Lower leg skin (tissue), 4 donors: ENCODE measurements around the gene MSN. TPM values are rescaled to one million over a fixed set of nuclear protein-coding genes. Genes with fewer than 3 reads are reported as not detected.

ENCODE experiments used
- DNase-seq, 2 donors: peaks; one replicate each; pipeline ENCODE4 v3.0.0-alpha.2; 2019; ENCODE audit warnings: low spot score in 2 of 2
- H3K4me3 ChIP-seq: fragments of 200-600 bp; sonication (generic); 2 replicates; pipeline ENCODE4 v1.5.1; 2017; ENCODE audit warnings: mild to moderate bottlenecking, low read depth; ENCODE audit not compliant: poor library complexity, severe bottlenecking
- CTCF ChIP-seq, 3 donors: fragments of 450-650 bp; IDR thresholded peaks; one replicate each; pipeline ENCODE4 v1.5.1; 2016; ENCODE audit warnings: antibody characterized with exemption in 3 of 3, mild to moderate bottlenecking in 3 of 3, moderate library complexity in 2 of 3
- POLR2A ChIP-seq, 2 donors: fragments of 450-650 bp; IDR thresholded peaks; one replicate each; pipeline ENCODE4 v1.6.1; 2016 to 2017; ENCODE audit warnings: antibody characterized with exemption in 2 of 2, mild to moderate bottlenecking in 1 of 2, moderate library complexity in 1 of 2
- WGBS, 2 donors: methylation state at CpG; one replicate each; pipeline ENCODE4 v1.1.5; 2018; 5-methylcytosine and 5-hydroxymethylcytosine counted together
- intact Hi-C: fragments of 100-400 bp; cut with DNase I; formaldehyde crosslinking; loops from one replicate; pipeline ENCODE4 v1.15.0; 2023; ENCODE audit warnings: low total_unique reads
- total RNA-seq, 4 donors: library from RNA; depleted of rRNA; stranded (reverse); fragments of >200 nt; gene quantifications; one replicate each; pipeline ENCODE4 v1.1.0, GENCODE V29; 2016

Gene MSN
- total RNA-seq, 4 donors from 2014 or later = 108 to 180 (median 120) TPM

GRCh38 chrX:65668377-65669310, 1.2 kb downstream of the MSN start:
- peak overlapping the region; percentile 83 for H3K4me3 ChIP-seq
- peak; percentile 53 to 93 for DNase-seq
- intact Hi-C loops = no loop called here
- TF ChIP-seq POLR2A (IDR thresholded peaks at IDR 0.05) (no peak), CTCF (IDR thresholded peaks at IDR 0.05) (no peak)
- 2 to 20% methylated on average over 10 to 13 of the region's 13 CpGs for WGBS, 2 donors

- WGBS, 2 donors = 51 to 54% methylated on average over 3 of the region's 3 CpGs
- TF ChIP-seq POLR2A (IDR thresholded peaks at IDR 0.05) (no peak), CTCF (IDR thresholded peaks at IDR 0.05) (no peak)
- no peak overlapping the region for H3K4me3 ChIP-seq
- no peak for DNase-seq
- intact Hi-C loops = no loop called here
Observed at GRCh38 chrX:65671286-65671685, 3.8 kb downstream of the MSN start.

GRCh38 chrX:65671966-65672365, 4.5 kb downstream of the MSN start:
- TF ChIP-seq POLR2A (IDR thresholded peaks at IDR 0.05) (no peak), CTCF (IDR thresholded peaks at IDR 0.05) (no peak)
- H3K4me3 ChIP-seq = no peak overlapping the region
- intact Hi-C loops = no loop called here
- 11 to 18% methylated on average over 1 of the region's 1 CpG for WGBS, 2 donors
- no peak for DNase-seq

GRCh38 chrX:65673857-65674203, 6.4 kb downstream of the MSN start:
- intact Hi-C loops = no loop called here
- H3K4me3 ChIP-seq = no peak overlapping the region
- DNase-seq = no peak
- no peak for TF ChIP-seq CTCF (IDR thresholded peaks at IDR 0.05)
- TF ChIP-seq POLR2A (IDR thresholded peaks at IDR 0.05) = no peak
- 49 to 76% methylated on average over 2 of the region's 2 CpGs for WGBS, 2 donors

- TF ChIP-seq CTCF (IDR thresholded peaks at IDR 0.05) = no peak
- no peak for TF ChIP-seq POLR2A (IDR thresholded peaks at IDR 0.05)
- H3K4me3 ChIP-seq = no peak overlapping the region
- intact Hi-C loops = no loop called here
- WGBS, 2 donors = 21 to 44% methylated on average over 6 of the region's 6 CpGs
- no peak for DNase-seq
Observed at GRCh38 chrX:65674204-65674893, 6.9 kb downstream of the MSN start.
